Activated CD4-positive, alpha-beta memory T cell treated with anti-CD3 and anti-CD28 coated beads, Interleukin-2, amount 10 ng/mL, durations not matched to agents 7 days and 5 days (primary cell): Measurements from ENCODE around the gene PSMD1. TPM values are rescaled to one million over a fixed set of nuclear protein-coding genes. Genes with fewer than 3 reads are reported as not detected.

Experiments used
- CTCF ChIA-PET: fragments of 350-600 bp; sonication (Branson Sonifier 250); formaldehyde crosslinking; loops from one replicate; lab custom pipeline; 2021; ENCODE audit warnings: antibody characterized with exemption, inconsistent platforms; lab: Charles Lee
- POLR2A ChIA-PET: fragments of 350-600 bp; sonication (Branson Sonifier 250); formaldehyde crosslinking; loops from one replicate; lab custom pipeline; 2021; ENCODE audit warnings: antibody characterized with exemption; lab: Charles Lee
- DNase-seq: peaks from one replicate; pipeline ENCODE4 v3.0.0-alpha.2; 2020
- H3K27ac Mint-ChIP-seq: one replicate; pipeline ENCODE4 v1.8.0; 2021; ENCODE audit warnings: mild to moderate bottlenecking, mixed read lengths
- H3K27me3 Mint-ChIP-seq: one replicate; pipeline ENCODE4 v1.8.0; 2021; ENCODE audit warnings: mixed read lengths
- H3K36me3 Mint-ChIP-seq: one replicate; pipeline ENCODE4 v1.8.0; 2021; ENCODE audit warnings: low read depth, mixed read lengths
- H3K4me1 Mint-ChIP-seq: one replicate; pipeline ENCODE4 v1.8.0; 2021; ENCODE audit warnings: mixed read lengths
- H3K4me3 Mint-ChIP-seq: one replicate; pipeline ENCODE4 v1.8.0; 2021; ENCODE audit warnings: mild to moderate bottlenecking, mixed read lengths
- H3K9me3 Mint-ChIP-seq: one replicate; pipeline ENCODE4 v1.8.0; 2021; ENCODE audit warnings: mixed read lengths
- total RNA-seq, 2 experiments: library from RNA; stranded (reverse); gene quantifications; one replicate each; pipeline ENCODE4 v1.2.3, GENCODE V29; 2021

The PSMD1 gene
- total RNA-seq, 2 experiments from 2014 or later, result 79.3 to 80.0 TPM

DNA sequence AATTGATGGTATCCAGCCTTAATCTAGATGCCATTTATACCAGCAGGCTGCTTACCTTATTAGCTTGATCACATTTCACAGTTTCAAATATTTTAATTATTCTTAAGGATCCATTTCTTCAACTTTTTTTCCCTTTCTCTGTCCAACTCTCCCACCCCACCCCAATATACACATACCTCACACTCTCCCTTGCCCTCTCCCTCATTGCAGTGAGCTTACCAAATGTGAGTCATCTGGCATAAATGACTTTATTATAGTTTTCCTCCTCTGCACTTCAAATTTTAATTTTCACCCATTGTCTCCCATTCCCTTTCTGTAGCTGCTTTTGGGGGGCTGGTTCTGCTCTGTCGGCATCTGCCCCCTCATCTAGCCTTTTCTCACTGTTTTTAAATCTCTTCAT, 55.3 kb downstream of the PSMD1 start:
- H3K9me3 Mint-ChIP-seq, result no peaks in the 10 kb centered on the region
- CTCF ChIA-PET, result interaction anchor here (0.6 to 1.5 kb wide), 4 partner anchors 11 to 952 kb away, joined by 3 to 4 read pairs (median 3); no protein-coding TSS in a partner anchor

DNA sequence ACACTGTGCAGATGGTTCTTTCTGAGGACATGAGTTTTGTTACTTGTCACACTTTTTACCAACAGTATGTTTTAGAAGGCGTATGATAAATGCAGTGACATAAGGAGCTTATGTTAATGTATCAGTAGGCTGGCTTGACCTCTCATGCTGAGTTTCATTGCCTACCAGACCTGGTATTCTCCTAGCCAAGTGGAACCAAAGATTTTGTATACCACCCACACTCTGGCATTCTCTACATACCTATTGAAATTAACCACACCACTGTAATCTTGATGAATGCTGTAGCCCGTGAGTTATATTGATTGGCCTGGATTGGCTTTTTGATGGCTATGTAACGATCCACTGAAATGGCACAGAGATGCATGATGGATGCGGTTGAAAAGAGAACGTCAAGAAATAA, 56.8 kb downstream of the PSMD1 start:
- H3K27me3 Mint-ChIP-seq, result no peaks in the 10 kb centered on the region
- ChIA-PET CTCF (interaction anchor here (1.6 kb wide), 1 partner anchor 14 kb away, joined by 4 read pairs; no protein-coding TSS in a partner anchor), POLR2A (no interaction called here)
- peaks cover 30% of the 10 kb centered on the region for H3K36me3 Mint-ChIP-seq
- no peak overlapping the region for H3K4me3 Mint-ChIP-seq
- H3K9me3 Mint-ChIP-seq, result no peaks in the 10 kb centered on the region
- no peak for DNase-seq
- H3K27ac Mint-ChIP-seq, result no peak overlapping the region
- H3K4me1 Mint-ChIP-seq, result no peaks in the 10 kb centered on the region

More for the DNA sequence above, 55.3 kb downstream of the PSMD1 start:
- H3K27me3 Mint-ChIP-seq, result no peaks in the 10 kb centered on the region
- H3K27ac Mint-ChIP-seq, result no peak overlapping the region
- DNase-seq, result no peak
- H3K4me1 Mint-ChIP-seq, result no peaks in the 10 kb centered on the region
- no peak overlapping the region for H3K4me3 Mint-ChIP-seq
- POLR2A ChIA-PET, result interaction anchor here (1.3 kb wide), 1 partner anchor 13 kb away, joined by 3 read pairs; no protein-coding TSS in a partner anchor
- H3K36me3 Mint-ChIP-seq, result peaks cover 33% of the 10 kb centered on the region

DNA sequence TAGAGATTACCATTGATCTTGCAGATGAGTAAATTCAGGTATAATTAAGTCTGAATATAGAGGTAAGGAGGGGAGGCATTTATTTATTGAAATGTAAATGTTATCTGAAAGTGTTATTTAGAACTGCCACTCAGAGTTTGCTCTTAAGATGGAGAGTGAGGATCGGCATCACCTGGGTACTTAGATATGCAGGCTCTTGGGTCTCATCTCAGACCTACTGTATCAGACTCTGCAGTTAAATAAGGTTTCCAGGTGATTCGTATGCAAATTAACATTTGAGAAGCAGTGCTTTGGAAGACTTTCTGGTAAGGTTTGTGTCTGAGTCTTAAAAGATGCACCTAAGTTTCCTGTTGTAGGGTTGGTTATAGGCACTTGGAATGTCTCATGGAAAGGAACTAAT, 59.0 kb downstream of the PSMD1 start:
- Mint-ChIP-seq H3K9me3 (no peaks in the 10 kb centered on the region), H3K36me3 (peaks cover 17% of the 10 kb centered on the region), H3K4me1 (peaks cover 2% of the 10 kb centered on the region), H3K27ac (no peak overlapping the region), H3K4me3 (no peak overlapping the region), H3K27me3 (no peaks in the 10 kb centered on the region)
- DNase-seq, result no peak
- ChIA-PET POLR2A (no interaction called here), CTCF (interaction anchor here (1.3 kb wide), 1 partner anchor 9 kb away, joined by 3 read pairs; the partner anchor contains the start of gene HTR2B)

DNA sequence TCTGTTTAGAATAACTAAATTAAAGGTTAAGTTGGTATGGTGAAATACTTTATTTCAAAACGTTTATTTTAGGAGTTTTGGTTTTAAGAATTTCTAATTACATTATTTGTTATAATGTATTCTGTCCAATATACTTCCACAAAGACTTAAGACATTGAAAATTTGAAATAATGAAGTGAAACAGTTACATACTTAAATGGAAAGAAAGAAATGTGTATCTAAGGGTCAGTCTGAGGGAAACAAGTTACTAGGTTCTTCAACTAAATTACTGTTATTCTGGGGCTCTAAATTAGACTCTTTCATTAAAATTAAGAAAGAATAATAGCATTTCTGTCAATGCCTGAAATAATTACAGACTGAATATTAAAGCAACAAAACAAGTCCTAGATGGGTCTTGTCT, 60.5 kb downstream of the PSMD1 start:
- DNase-seq, result no peak
- H3K4me1 Mint-ChIP-seq, result peaks cover 2% of the 10 kb centered on the region
- no peaks in the 10 kb centered on the region for H3K9me3 Mint-ChIP-seq
- no peak overlapping the region for H3K27ac Mint-ChIP-seq
- no peaks in the 10 kb centered on the region for H3K27me3 Mint-ChIP-seq
- CTCF ChIA-PET, result interaction anchor here (1.3 kb wide), 1 partner anchor 8 kb away, joined by 3 read pairs; the partner anchor contains the start of gene HTR2B
- POLR2A ChIA-PET, result no interaction called here
- H3K4me3 Mint-ChIP-seq, result no peak overlapping the region
- peaks cover 9% of the 10 kb centered on the region for H3K36me3 Mint-ChIP-seq

DNA sequence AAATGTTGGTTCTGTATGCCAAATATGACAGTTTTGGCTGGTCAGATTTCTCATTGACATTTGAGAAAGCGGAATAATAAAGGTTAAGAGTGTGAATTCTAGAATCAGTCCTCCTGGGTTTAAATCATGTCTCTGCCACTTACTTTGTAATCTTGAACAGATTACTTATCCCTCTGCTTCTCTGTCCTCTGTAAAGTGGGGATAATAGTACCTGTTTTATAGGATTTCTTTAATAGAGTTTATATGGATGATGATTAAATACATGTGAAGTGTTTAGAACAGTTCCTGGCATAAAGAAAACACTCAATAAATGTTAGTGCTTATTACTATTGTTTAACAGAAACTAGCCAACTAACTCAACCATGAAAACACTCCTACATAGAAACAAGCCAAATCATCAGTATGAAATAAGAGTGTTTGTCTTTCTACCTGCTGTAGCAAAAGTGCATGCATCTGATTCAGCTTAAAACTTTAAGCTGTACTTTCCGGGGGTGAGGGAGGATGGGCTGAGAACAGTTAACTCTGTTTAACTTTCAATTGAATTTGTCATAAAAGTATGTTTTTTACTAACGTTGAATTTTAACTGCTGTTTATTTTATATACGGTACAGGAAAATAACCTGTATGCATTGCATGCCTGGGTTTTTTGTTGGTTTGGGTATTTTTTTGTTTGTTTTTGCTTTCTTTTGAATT, 61.4 kb downstream of the PSMD1 start:
- no peaks in the 10 kb centered on the region for H3K27me3 Mint-ChIP-seq
- CTCF ChIA-PET, result no interaction called here

DNA sequence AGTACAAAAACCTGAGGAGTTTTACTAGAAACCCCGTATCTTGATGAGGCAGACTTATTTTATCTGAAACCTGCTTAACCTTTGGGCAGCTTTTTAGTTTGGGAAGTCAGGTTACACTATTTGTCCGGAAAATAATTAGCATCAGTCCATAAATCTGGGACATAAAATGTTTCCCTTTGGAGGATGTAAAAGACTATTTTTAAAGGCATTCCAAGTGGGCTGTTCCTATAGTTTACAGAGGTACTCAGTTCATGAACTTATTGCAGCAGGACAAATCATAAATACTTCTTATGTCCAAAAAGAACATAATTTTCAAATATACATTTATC, 61.9 kb downstream of the PSMD1 start:
- Mint-ChIP-seq H3K4me1 (peaks cover 7% of the 10 kb centered on the region), H3K4me3 (no peak overlapping the region)

More for the DNA sequence above, 61.4 kb downstream of the PSMD1 start:
- Mint-ChIP-seq H3K9me3 (no peaks in the 10 kb centered on the region), H3K36me3 (peaks cover 4% of the 10 kb centered on the region), H3K4me1 (peaks cover 2% of the 10 kb centered on the region), H3K27ac (no peak overlapping the region), H3K4me3 (no peak overlapping the region)
- DNase-seq, result no peak
- POLR2A ChIA-PET, result no interaction called here

DNA sequence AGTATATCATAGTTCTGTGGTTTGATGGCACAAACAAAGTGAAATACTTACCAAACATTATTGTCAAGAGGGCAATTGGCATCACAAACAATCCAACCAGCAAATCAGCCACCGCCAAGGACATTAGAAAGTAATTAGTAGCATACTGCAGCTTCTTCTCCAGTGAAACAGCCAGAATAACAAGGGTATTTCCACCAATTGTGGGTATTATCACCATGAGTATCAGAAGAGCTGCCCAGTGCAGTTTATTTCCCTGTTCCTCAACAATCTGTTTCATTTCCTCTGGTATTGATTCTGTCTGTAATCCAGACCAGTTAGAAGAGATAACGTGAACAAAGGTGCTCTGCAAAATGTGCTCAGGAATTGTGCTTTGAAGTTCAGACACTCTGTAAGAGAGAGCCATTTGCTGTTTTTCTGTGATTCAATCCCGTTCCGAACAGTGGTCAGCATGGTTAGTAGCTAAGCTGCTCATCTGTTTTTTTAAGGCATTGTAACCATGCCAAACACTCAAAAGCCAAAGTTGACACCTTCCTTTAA, 66.8 kb downstream of the PSMD1 start:
- DNase-seq, result no peak
- Mint-ChIP-seq H3K4me1 (peaks cover 26% of the 10 kb centered on the region), H3K36me3 (no peaks in the 10 kb centered on the region), H3K27me3 (no peaks in the 10 kb centered on the region), H3K4me3 (no peak overlapping the region), H3K27ac (no peak overlapping the region), H3K9me3 (no peaks in the 10 kb centered on the region)
- POLR2A ChIA-PET, result interaction anchor here (1.1 to 2.0 kb wide), 2 partner anchors 341 to 585 kb away, joined by 3 to 10 read pairs; partner anchors contain the start of genes NCL and PTMA
- CTCF ChIA-PET, result interaction anchor here (1.2 kb wide), 1 partner anchor 275 kb away, joined by 3 read pairs; no protein-coding TSS in a partner anchor

More for the DNA sequence above, 61.9 kb downstream of the PSMD1 start:
- ChIA-PET CTCF (no interaction called here), POLR2A (no interaction called here)
- H3K9me3 Mint-ChIP-seq, result no peaks in the 10 kb centered on the region
- H3K36me3 Mint-ChIP-seq, result peaks cover 4% of the 10 kb centered on the region
- no peak for DNase-seq
- H3K27me3 Mint-ChIP-seq, result no peaks in the 10 kb centered on the region
- no peak overlapping the region for H3K27ac Mint-ChIP-seq

DNA sequence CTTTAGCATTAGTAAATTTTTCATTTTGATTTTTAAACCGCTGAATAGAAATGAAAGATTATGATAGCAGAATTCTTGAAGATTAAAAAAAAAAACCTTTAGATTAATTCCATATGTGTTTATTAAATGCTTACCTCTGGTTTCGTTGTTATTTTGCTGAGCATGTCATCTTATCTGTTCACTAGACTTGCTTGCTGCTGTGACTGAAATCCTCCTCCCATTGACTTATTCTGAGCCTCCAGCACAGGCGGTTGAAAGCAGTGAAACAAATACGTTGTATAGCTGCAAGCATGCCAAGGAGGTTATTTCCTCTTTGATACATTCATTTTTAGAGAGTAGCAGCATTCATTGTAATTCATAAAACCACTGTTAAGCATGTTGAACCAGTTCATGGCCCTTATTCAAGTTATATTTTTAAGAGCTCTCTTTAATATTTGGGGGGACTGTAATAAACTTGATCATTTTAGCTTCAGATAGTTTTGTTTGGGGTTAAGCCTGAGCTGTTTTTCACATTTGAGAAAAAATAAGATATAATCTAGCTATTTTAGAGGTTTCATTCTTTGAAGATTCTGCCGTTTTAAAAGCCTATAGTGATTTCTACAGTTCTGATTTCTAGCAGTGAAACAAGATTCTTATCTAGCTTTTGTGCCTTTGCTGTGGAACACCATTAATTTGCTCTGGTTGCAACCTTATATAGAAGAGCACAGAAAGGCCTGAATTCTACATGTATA, 68.3 kb downstream of the PSMD1 start, which contains the start of gene HTR2B:
TSS of gene HTR2B (minus strand) at position 205 of the 731 bp plus-strand sequence. CDS start 1,278 bp downstream, outside the sequence.
- H3K36me3 Mint-ChIP-seq, result no peaks in the 10 kb centered on the region
- ChIA-PET CTCF (interaction anchor here (0.7 to 0.9 kb wide), 2 partner anchors 9 to 72 kb away, joined by 3 to 4 read pairs; no protein-coding TSS in a partner anchor), POLR2A (interaction anchor here (0.7 to 2.0 kb wide), 3 partner anchors 13 to 339 kb away, joined by 3 to 10 read pairs (median 3); partner anchors contain the start of gene NCL)
- peak within 1 kb of the TSS; percentile 74 for H3K27ac Mint-ChIP-seq
- H3K4me1 Mint-ChIP-seq, result peaks cover 26% of the 10 kb centered on the region
- no peaks in the 10 kb centered on the region for H3K27me3 Mint-ChIP-seq
- no peaks in the 10 kb centered on the region for H3K9me3 Mint-ChIP-seq
- peak within 1 kb of the TSS; percentile 59 for H3K4me3 Mint-ChIP-seq
- DNase-seq, result no peak

DNA sequence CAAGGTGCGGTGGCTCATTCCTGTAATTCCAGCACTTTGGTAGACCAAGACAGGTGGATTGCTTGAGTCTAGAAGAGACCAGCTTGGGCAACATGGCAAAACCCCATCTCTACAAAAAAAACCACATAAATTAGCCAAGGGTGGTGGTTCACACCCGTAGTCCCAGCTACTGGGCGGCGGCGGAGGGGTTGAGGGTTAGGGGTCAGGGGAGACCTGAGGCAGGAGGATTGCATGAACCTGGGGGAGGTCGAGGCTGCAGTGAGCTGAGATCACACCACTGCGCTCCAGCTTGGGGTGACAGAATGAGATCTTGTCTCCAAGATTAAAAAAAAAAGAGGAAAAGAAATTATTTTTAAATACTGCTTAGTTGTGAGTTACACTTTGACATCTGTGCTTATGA, 69.5 kb downstream of the PSMD1 start:
- POLR2A ChIA-PET, result no interaction called here
- H3K27ac Mint-ChIP-seq, result no peak overlapping the region
- no peaks in the 10 kb centered on the region for H3K27me3 Mint-ChIP-seq

DNA sequence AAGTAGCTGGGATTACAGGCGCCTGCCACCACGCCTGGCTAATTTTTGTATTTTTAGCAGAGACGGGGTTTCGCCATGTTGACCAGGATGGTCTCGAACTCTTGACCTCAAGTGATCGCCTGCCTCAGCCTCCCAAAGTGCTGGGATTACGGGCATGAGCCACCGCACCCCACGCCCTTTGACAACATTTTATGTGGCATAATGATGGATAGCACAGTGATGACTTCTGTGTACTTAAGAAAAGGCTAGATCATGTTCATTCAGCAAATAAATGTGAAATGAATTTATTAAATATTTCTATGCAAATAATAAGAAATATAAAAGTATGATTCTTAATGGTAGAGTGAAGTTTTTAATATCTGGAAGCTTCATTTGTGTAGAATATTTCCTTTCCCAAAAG, 70.8 kb downstream of the PSMD1 start:
- no peaks in the 10 kb centered on the region for H3K36me3 Mint-ChIP-seq
- H3K27me3 Mint-ChIP-seq, result no peaks in the 10 kb centered on the region
- H3K4me3 Mint-ChIP-seq, result no peak overlapping the region
- CTCF ChIA-PET, result interaction anchor here (1.1 to 2.4 kb wide), 3 partner anchors 14 to 324 kb away, joined by 4 to 11 read pairs (median 6); no protein-coding TSS in a partner anchor
- H3K4me1 Mint-ChIP-seq, result peaks cover 24% of the 10 kb centered on the region
- H3K27ac Mint-ChIP-seq, result no peak overlapping the region
- no peak for DNase-seq
- no peaks in the 10 kb centered on the region for H3K9me3 Mint-ChIP-seq
- POLR2A ChIA-PET, result no interaction called here

More for the DNA sequence above, 69.5 kb downstream of the PSMD1 start:
- no peaks in the 10 kb centered on the region for H3K9me3 Mint-ChIP-seq
- CTCF ChIA-PET, result no interaction called here
- no peaks in the 10 kb centered on the region for H3K36me3 Mint-ChIP-seq
- DNase-seq, result no peak
- H3K4me3 Mint-ChIP-seq, result no peak overlapping the region
- H3K4me1 Mint-ChIP-seq, result peaks cover 24% of the 10 kb centered on the region

DNA sequence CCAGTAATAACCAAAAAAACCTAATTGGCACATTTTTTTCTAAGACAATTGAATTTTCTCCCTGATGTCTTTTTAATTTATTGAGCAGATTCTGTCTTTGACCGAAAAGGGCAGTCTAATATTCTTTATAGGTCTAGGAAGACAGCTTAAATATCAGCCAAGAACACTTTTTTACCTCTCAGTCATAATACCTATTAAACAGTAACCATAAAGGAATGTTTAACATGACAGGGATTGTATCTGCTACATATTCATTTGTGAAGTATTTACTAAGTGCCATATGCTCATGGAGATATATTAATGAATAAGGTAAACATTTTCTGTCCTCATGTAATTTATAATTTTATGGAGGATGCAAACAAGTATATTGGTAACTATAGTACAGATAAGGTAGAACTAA, 71.3 kb downstream of the PSMD1 start:
- POLR2A ChIA-PET, result no interaction called here
- H3K27me3 Mint-ChIP-seq, result no peaks in the 10 kb centered on the region
- no peak overlapping the region for H3K27ac Mint-ChIP-seq
- H3K9me3 Mint-ChIP-seq, result no peaks in the 10 kb centered on the region
- CTCF ChIA-PET, result interaction anchor here (1.1 to 2.4 kb wide), 3 partner anchors 15 to 324 kb away, joined by 4 to 11 read pairs (median 6); no protein-coding TSS in a partner anchor
- DNase-seq, result no peak
- no peaks in the 10 kb centered on the region for H3K36me3 Mint-ChIP-seq
- no peak overlapping the region for H3K4me3 Mint-ChIP-seq
- H3K4me1 Mint-ChIP-seq, result peaks cover 24% of the 10 kb centered on the region

DNA sequence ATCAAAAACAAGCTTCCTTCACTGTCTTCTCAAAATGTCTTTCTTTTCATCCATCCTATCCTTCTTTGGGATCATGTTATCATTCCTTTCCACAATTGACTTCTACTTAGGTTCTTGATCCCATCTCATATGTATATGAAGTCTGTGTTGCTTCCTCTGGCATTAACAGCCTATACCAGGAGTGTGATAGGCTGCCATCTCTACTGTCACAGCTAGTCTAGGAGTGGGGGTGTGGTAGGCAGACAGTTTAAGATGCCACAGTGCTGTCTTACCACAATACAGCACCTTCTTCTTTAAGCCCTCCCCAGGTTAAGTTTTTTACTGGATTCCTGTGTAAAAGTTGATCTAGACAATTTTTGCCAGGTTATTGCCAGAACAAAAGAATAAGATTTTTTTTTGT, 71.9 kb downstream of the PSMD1 start:
- H3K36me3 Mint-ChIP-seq, result no peaks in the 10 kb centered on the region
- H3K4me3 Mint-ChIP-seq, result no peak overlapping the region
- ChIA-PET CTCF (interaction anchor here (1.8 to 2.4 kb wide), 2 partner anchors 24 to 323 kb away, joined by 6 to 11 read pairs; no protein-coding TSS in a partner anchor), POLR2A (no interaction called here)
- H3K27ac Mint-ChIP-seq, result no peak overlapping the region
- H3K27me3 Mint-ChIP-seq, result no peaks in the 10 kb centered on the region
- DNase-seq, result no peak
- H3K9me3 Mint-ChIP-seq, result no peaks in the 10 kb centered on the region
- H3K4me1 Mint-ChIP-seq, result peaks cover 20% of the 10 kb centered on the region
